ENCODE results near the gene PCMTD2.
"Not testable (repeated sequence)": the region's sequence is repeated elsewhere in the genome, so short reads cannot be mapped to it uniquely, and the experiment has no call there.

Gene PCMTD2

DNA sequence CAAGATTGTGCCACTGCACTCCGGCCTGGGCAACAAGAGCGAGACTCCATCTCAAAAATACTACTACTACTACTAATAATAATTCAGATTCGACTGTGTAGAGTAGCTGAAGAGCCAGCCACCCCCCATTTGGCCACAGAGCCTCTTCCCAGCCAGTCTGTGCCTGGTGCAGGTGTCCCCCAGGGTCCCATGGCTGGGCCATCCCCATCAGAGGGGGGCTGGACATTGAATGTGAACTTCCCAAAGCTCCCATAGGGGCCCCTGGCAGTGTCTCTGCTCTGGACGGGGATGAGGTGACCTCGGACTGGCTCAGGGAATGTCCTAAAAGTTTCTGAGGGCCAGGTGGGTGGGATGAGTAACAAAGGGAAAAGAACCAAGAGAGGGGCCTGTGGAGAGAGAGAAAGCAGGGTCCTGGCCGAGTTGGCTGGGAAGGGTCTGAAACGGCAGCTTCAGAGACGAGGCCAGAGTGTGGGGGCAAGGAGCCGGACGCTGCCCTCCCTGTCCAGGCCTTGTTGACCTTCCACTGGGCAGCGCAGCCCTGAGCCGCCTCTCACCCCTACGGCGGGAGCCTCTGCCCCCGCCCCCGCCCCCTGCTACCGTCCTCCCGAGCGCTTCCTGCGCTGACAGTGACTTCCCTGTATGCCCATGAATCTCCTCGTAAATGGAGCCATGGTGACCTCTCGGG lies 24.9 kb upstream of the PCMTD2 start:
- TF ChIP-seq, protein P1, sequence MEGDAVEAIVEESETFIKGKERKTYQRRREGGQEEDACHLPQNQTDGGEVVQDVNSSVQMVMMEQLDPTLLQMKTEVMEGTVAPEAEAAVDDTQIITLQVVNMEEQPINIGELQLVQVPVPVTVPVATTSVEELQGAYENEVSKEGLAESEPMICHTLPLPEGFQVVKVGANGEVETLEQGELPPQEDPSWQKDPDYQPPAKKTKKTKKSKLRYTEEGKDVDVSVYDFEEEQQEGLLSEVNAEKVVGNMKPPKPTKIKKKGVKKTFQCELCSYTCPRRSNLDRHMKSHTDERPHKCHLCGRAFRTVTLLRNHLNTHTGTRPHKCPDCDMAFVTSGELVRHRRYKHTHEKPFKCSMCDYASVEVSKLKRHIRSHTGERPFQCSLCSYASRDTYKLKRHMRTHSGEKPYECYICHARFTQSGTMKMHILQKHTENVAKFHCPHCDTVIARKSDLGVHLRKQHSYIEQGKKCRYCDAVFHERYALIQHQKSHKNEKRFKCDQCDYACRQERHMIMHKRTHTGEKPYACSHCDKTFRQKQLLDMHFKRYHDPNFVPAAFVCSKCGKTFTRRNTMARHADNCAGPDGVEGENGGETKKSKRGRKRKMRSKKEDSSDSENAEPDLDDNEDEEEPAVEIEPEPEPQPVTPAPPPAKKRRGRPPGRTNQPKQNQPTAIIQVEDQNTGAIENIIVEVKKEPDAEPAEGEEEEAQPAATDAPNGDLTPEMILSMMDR (conservative IDR thresholded peaks at IDR 0.05), result no peak
- H3K27ac ChIP-seq, result peak overlapping the region; percentile 91

DNA sequence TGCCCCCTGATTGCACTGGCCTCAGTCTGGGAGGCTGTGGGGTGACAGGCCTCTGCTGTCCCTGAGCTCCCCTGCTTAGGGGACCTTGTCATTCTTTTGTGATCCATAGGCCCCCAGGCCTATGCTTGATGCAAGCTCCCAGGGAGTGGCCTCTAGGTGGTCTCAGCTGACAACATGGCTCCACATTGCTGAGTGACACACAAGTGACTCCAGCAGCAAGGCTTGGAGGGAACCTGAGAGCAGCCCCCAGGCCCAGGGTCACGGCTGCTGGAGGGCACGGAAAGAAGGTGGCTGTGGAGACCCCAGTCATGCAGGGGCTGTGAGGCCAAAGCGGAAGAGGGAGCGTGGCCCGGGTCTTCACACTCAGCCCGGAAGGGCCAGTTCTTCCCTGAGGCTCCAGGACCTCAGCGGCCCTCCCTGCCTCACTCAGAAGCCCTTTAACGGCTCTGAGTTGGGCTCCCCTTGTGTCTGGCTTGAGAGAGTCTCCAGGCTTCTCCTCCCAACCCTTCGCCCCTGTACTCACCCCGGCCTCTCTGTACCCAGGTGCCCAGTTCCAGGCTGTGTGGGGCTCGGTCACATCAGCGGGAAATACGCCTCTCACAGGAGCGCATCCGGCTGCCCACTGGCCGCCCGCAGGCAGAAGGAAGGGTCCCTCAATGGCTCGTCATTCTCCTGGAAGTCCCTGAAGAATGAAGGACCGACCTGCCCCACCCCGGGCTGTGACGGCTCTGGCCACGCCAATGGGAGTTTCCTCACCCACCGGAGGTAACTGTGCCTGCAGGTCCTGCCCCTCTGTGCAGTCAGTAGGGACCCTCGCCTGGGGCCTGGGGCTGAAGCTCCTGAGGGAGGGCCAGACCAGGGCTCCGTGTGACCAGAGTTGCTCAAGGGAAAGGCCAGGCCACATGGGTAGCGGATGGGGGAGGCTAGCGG lies 23.7 kb upstream of the PCMTD2 start:
- TF ChIP-seq, protein P1 (conservative IDR thresholded peaks at IDR 0.05), result no peak
- H3K27ac ChIP-seq, result peak overlapping the region; percentile 91

DNA sequence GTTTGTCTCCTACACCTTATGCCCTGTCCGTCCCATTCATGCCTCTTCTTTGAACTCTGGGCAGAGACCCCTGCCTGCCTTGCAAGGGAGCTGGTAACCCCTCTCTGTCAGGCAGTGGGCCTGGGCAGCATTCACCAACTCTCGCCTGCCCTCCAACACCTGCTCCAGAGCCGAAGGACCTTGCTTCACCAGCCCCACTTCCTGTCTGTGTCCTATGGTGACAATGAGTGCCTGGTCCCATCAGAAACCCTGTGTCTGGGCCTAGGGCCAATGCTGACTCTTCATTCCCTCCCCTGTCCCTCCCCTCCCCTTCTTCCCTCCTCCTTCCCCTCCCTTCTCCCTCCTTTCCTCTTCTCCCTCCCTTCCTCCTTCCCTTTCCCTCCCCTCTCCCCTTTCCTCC lies 22.8 kb upstream of the PCMTD2 start:
- TF ChIP-seq, protein P1 (conservative IDR thresholded peaks at IDR 0.05), result no peak
- H3K27ac ChIP-seq, result peak overlapping the region; percentile 91; the same call in 1 of the 2 replicates

DNA sequence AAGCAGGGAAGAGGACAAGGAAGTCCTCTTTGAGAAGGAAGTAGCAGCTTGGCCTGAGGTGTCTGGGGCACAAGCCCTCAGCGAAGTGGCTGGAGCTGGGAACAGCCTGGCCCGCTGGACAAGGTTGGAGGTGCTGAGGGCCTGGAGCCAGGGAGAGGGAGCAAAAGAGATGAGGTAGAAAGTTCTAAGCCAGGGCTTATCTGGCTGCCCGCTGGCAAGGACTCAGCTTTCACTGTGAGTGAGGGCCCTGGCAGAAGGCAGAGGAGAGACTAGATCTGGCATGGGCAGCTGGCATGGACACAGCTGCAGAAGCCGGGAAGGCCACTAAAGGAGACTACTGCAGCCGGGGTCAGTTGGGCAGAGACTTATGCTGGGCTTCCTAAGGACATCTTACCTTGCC lies 21.8 kb upstream of the PCMTD2 start:
- TF ChIP-seq, protein P1 (conservative IDR thresholded peaks at IDR 0.05), result no peak
- peak overlapping the region; percentile 31; the same call in 1 of the 2 replicates for H3K27ac ChIP-seq

DNA sequence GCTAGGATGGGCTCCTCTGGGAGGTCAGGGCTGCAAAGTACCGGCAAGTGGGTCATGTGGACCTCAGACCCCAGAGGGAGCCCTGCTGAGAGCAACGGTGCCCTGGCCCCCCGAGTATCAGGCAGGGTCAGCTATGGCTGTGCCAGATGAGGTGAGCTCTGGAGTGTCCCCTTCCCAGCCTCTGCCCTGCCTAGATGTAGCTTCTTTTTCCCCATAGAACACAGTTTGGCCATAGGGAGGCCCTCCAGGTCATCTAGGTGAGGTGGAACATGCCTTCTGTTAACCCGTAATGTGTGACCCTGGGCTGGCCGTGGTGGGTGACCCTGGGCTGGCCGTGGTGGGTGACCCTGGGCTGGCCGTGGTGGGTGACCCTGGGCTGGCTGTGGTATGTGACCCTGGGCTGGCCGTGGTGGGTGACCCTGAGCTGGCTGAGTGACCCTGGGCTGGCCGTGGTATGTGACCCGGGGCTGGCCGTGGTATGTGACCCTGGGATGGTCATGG lies 21.2 kb upstream of the PCMTD2 start:
- H3K27ac ChIP-seq, result peak overlapping the region; percentile 31; the same call in 1 of the 2 replicates
- TF ChIP-seq, protein P1 (conservative IDR thresholded peaks at IDR 0.05), result no peak

DNA sequence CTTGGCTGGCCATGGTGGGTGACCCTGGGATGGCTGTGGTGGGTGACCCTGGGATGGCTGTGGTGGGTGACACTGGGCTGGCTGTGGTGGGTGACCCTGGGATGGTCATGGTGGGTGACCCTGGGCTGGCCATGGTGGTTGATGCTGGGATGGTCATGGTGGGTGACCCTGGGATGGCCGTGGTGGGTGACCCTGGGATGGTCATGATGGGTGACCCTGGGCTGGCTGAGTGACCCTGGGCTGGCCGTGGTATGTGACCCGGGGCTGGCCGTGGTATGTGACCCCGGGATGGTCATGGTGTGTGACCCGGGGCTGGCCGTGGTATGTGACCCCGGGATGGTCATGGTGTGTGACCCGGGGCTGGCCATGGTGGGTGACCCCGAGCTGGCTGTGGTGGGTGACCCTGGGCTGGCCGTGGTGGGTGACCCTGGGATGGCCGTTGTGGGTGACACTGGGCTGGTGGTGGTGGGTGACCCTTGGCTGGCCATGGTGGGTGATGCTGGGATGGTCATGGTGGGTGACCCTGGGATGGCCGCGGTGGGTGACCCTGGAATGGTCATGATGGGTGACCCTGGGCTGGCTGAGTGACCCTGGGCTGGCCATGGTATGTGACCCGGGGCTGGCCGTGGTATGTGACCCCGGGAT lies 20.5 kb upstream of the PCMTD2 start:
- not testable (repeated sequence) for H3K27ac ChIP-seq

DNA sequence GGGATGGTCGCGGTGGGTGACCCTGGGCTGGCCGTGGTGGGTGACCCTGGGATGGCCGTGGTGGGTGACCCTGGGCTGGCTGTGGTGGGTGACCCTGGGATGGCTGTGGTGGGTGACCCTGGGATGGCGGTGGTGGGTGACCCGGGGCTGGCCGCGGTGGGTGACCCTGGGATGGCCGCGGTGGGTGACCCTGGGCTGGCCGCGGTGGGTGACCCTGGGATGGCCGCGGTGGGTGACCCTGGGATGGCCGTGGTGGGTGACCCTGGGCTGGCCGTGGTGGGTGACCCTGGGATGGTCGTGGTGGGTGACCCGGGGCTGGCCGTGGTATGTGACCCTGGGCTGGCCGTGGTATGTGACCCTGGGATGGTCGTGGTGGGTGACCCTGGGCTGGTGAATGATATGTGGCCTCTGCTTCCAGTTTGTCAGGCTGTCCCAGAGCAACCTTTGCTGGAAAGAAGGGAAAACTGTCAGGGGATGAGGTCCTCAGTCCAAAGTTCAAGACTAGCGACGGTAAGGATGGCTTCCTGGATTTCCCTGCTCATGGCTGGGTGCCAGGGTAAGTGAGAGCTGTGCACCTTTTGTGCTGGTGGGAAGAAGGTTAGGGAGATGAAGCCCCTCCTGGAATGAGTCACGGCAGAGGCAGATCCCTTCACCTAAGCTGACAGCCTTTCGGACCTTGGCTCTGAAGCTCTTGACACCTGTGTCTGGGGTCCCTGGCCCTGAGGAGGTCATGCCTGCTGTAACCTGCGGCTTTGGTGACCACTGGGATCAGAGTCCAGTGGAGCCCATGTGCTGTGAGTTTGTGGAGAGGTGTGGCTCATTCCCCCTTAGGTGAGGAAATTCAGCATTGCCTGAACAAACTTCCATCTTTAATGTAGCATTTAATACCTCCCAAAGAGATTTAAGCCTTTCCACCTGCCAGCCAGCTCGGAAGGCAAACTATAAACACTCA lies 19.1 kb upstream of the PCMTD2 start:
- H3K27ac ChIP-seq, result no peak overlapping the region
- TF ChIP-seq, protein P1 (conservative IDR thresholded peaks at IDR 0.05), result no peak
